NCI-H2196 treated with DMSO at 0.1 percent for 48 hours (cell line): ENCODE data around the gene SREBF1.

ENCODE experiments used
- DNase-seq: peaks from one replicate; lab custom pipeline; 2025; ENCODE audit not compliant: unreplicated experiment; lab: John Stamatoyannopoulos, UW

The SREBF1 gene

GRCh38 chr17:17859909-17860765, 23.4 kb upstream of the SREBF1 start:
- DNase-seq = peak; percentile 5

GRCh38 chr17:17857496-17857895, 20.7 kb upstream of the SREBF1 start:
- no peak for DNase-seq

GRCh38 chr17:17856386-17856785, 19.6 kb upstream of the SREBF1 start:
- DNase-seq = no peak

GRCh38 chr17:17855976-17856375, 19.2 kb upstream of the SREBF1 start:
- no peak for DNase-seq

- DNase-seq = no peak
These were observed 17.1 kb upstream of the SREBF1 start for GRCh38 chr17:17853811-17854447.

- DNase-seq = no peak
These were observed 16.1 kb upstream of the SREBF1 start for GRCh38 chr17:17852930-17853329.

GRCh38 chr17:17851103-17852002, 14.6 kb upstream of the SREBF1 start:
- no peak for DNase-seq

GRCh38 chr17:17849845-17850373, 13.1 kb upstream of the SREBF1 start:
- peak; percentile 3 for DNase-seq

GRCh38 chr17:17849147-17849820, 12.5 kb upstream of the SREBF1 start:
- DNase-seq = peak; percentile 6

GRCh38 chr17:17848311-17849082, 11.7 kb upstream of the SREBF1 start:
- DNase-seq = no peak

GRCh38 chr17:17847726-17848125, 10.9 kb upstream of the SREBF1 start:
- no peak for DNase-seq

GRCh38 chr17:17847118-17847689, 10.4 kb upstream of the SREBF1 start:
- no peak for DNase-seq

GRCh38 chr17:17846645-17847044, 9.9 kb upstream of the SREBF1 start:
- no peak for DNase-seq

GRCh38 chr17:17846003-17846402, 9.2 kb upstream of the SREBF1 start:
- DNase-seq = no peak

- no peak for DNase-seq
These were observed 8.4 kb upstream of the SREBF1 start for GRCh38 chr17:17845046-17845775.

- no peak for DNase-seq
These were observed 7.7 kb upstream of the SREBF1 start for GRCh38 chr17:17844500-17844899.

GRCh38 chr17:17844079-17844478, 7.3 kb upstream of the SREBF1 start:
- DNase-seq = no peak

GRCh38 chr17:17843096-17843495, 6.3 kb upstream of the SREBF1 start:
- DNase-seq = no peak
